GM18498 (cell line): ENCODE measurements around the gene PTMS.
A peak's percentile ranks its signal among the peaks of the same experiment; 100 is the strongest.

Source experiments
- ATAC-seq: cut with Tn5 transposase; IDR thresholded peaks from one replicate; pipeline ENCODE4 v1.9.1; 2021; ENCODE audit warnings: mild to moderate bottlenecking, moderate library complexity; ENCODE audit not compliant: unreplicated experiment

The PTMS gene

GRCh38 chr12:6752167-6752920, 13.8 kb upstream of the PTMS start:
- no peak for ATAC-seq

- peak; percentile 91 for ATAC-seq
Observed at GRCh38 chr12:6752921-6753771, 13.0 kb upstream of the PTMS start, which contains the start of gene MLF2. Gene MLF2 (minus strand): TSS chr12:6753141. CDS start chr12:6752334, 807 bp downstream.

- no peak for ATAC-seq
Observed at GRCh38 chr12:6753772-6754356, 12.3 kb upstream of the PTMS start.

- no peak for ATAC-seq
Observed at GRCh38 chr12:6754411-6754810, 11.8 kb upstream of the PTMS start.

GRCh38 chr12:6757028-6757690, 9.0 kb upstream of the PTMS start:
- no peak for ATAC-seq

- no peak for ATAC-seq
Observed at GRCh38 chr12:6758506-6759095, 7.6 kb upstream of the PTMS start.

- ATAC-seq, result no peak
Observed at GRCh38 chr12:6759741-6760140, 6.4 kb upstream of the PTMS start.

- no peak for ATAC-seq
Observed at GRCh38 chr12:6763380-6763779, 2.8 kb upstream of the PTMS start.

- peak; percentile 77 for ATAC-seq
Observed at GRCh38 chr12:6764011-6764828, 1.9 kb upstream of the PTMS start.

- no peak for ATAC-seq
Observed at GRCh38 chr12:6765048-6765633, 1.0 kb upstream of the PTMS start.

GRCh38 chr12:6766651-6767349, 637 bp downstream of the PTMS start:
- ATAC-seq, result peak; percentile 50

GRCh38 chr12:6767353-6768319, 1.5 kb downstream of the PTMS start:
- ATAC-seq, result no peak

GRCh38 chr12:6768437-6768914, 2.3 kb downstream of the PTMS start:
- no peak for ATAC-seq

- ATAC-seq, result no peak
Observed at GRCh38 chr12:6768990-6769389, 2.8 kb downstream of the PTMS start.

- ATAC-seq, result no peak
Observed at GRCh38 chr12:6769666-6770065, 3.5 kb downstream of the PTMS start.

GRCh38 chr12:6770094-6770493, 3.9 kb downstream of the PTMS start:
- ATAC-seq, result no peak

- ATAC-seq, result no peak
Observed at GRCh38 chr12:6770600-6770999, 4.4 kb downstream of the PTMS start.

- ATAC-seq, result no peak
Observed at GRCh38 chr12:6771091-6771495, 4.9 kb downstream of the PTMS start.
